A549 (cell line): ENCODE data around the gene TGM6.

Experiments
- CEBPB ChIP-seq, 2 experiments: fragments of >200 bp in 1 of 2; sonication (Bioruptor Twin) in 1 of 2; formaldehyde crosslinking in 1 of 2; IDR thresholded peaks; 2 replicates each; pipeline ENCODE4 v1.6.1; 2012 to 2016
- FOSB ChIP-seq: fragments of 250-450 bp; sonication (Bioruptor Pico); IDR thresholded peaks from 2 replicates; pipeline ENCODE4 v1.5.0; 2020; ENCODE audit warnings: mild to moderate bottlenecking, moderate library complexity
- JUN ChIP-seq, 2 experiments: fragments of >200 bp; sonication (Bioruptor Twin); formaldehyde crosslinking; IDR thresholded peaks; 2 replicates in 1 of 2; 3 replicates in 1 of 2; pipeline ENCODE4 v1.6.1; 2016 to 2017
- MYC ChIP-seq: IDR thresholded peaks from 2 replicates; pipeline ENCODE4 v1.6.1; 2012; ENCODE audit warnings: mild to moderate bottlenecking, inconsistent platforms, low read length, improper control_type of control experiment, borderline replicate concordance
- NFE2L2 ChIP-seq: fragments of 150-350 bp; conservative IDR thresholded peaks from 2 replicates; pipeline ENCODE4 v1.6.1; 2014; ENCODE audit warnings: low read length
- POLR2A ChIP-seq: IDR thresholded peaks from 2 replicates; pipeline ENCODE4 v1.6.1; 2012; ENCODE audit warnings: mild to moderate bottlenecking, low read length
- RAD21 ChIP-seq, 2 experiments: fragments of >200 bp in 1 of 2; sonication (Bioruptor Twin) in 1 of 2; formaldehyde crosslinking in 1 of 2; IDR thresholded peaks in 1 of 2; conservative IDR thresholded peaks in 1 of 2; 2 replicates in 1 of 2; 3 replicates in 1 of 2; pipeline ENCODE4 v1.6.1; 2012 to 2018; ENCODE audit warnings: inconsistent platforms in 1 of 2
- RCOR1 ChIP-seq: fragments of 150-350 bp; IDR thresholded peaks from 2 replicates; pipeline ENCODE4 v1.6.1; 2014; ENCODE audit warnings: antibody characterized with exemption, low read length, low read depth
- REST ChIP-seq: fragments of 200-600 bp; sonication (generic); IDR thresholded peaks from 2 replicates; pipeline ENCODE4 v1.6.1; 2016; ENCODE audit warnings: antibody characterized with exemption, mild to moderate bottlenecking, moderate library complexity
- RFX5 ChIP-seq: fragments of 450-650 bp; IDR thresholded peaks from 2 replicates; pipeline ENCODE4 v1.7.1; 2014; ENCODE audit warnings: antibody characterized with exemption, mild to moderate bottlenecking, moderate library complexity
- SREBF2 ChIP-seq: fragments of 450-650 bp; IDR thresholded peaks from 2 replicates; pipeline ENCODE4 v1.6.1; 2014; ENCODE audit warnings: mild to moderate bottlenecking, moderate library complexity
- TF ChIP-seq, protein P1 (sequence below): IDR thresholded peaks from 2 replicates; pipeline ENCODE4 v1.6.1; 2012; ENCODE audit warnings: low read depth, borderline replicate concordance
- TF ChIP-seq, protein P2 (sequence below): fragments of >200 bp; sonication (Bioruptor Twin); formaldehyde crosslinking; IDR thresholded peaks from 3 replicates; pipeline ENCODE4 v1.5.1; 2016

GRCh38 chr20:2336471-2336870, 44.2 kb upstream of the TGM6 start:
- TF ChIP-seq, protein P1, sequence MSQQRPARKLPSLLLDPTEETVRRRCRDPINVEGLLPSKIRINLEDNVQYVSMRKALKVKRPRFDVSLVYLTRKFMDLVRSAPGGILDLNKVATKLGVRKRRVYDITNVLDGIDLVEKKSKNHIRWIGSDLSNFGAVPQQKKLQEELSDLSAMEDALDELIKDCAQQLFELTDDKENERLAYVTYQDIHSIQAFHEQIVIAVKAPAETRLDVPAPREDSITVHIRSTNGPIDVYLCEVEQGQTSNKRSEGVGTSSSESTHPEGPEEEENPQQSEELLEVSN = no peak
- TF ChIP-seq CEBPB (IDR thresholded peaks at IDR 0.05) = no peak
- no peak for TF ChIP-seq POLR2A
- no peak for TF ChIP-seq RAD21 (conservative IDR thresholded peaks at IDR 0.05 in 1 of 2, IDR thresholded peaks at IDR 0.05 in 1 of 2)
- TF ChIP-seq, protein P2, sequence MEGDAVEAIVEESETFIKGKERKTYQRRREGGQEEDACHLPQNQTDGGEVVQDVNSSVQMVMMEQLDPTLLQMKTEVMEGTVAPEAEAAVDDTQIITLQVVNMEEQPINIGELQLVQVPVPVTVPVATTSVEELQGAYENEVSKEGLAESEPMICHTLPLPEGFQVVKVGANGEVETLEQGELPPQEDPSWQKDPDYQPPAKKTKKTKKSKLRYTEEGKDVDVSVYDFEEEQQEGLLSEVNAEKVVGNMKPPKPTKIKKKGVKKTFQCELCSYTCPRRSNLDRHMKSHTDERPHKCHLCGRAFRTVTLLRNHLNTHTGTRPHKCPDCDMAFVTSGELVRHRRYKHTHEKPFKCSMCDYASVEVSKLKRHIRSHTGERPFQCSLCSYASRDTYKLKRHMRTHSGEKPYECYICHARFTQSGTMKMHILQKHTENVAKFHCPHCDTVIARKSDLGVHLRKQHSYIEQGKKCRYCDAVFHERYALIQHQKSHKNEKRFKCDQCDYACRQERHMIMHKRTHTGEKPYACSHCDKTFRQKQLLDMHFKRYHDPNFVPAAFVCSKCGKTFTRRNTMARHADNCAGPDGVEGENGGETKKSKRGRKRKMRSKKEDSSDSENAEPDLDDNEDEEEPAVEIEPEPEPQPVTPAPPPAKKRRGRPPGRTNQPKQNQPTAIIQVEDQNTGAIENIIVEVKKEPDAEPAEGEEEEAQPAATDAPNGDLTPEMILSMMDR = no peak
- TF ChIP-seq MYC = no peak
- TF ChIP-seq RCOR1 = no peak
- TF ChIP-seq JUN (IDR thresholded peaks at IDR 0.05) = no peak
- TF ChIP-seq REST = no peak
- TF ChIP-seq FOSB (CRISPR knock-in tag) = no peak
- TF ChIP-seq RFX5 = no peak
- no peak for TF ChIP-seq NFE2L2
- no peak for TF ChIP-seq SREBF2
